ENCODE measurements around the gene TXNDC5.

DNA sequence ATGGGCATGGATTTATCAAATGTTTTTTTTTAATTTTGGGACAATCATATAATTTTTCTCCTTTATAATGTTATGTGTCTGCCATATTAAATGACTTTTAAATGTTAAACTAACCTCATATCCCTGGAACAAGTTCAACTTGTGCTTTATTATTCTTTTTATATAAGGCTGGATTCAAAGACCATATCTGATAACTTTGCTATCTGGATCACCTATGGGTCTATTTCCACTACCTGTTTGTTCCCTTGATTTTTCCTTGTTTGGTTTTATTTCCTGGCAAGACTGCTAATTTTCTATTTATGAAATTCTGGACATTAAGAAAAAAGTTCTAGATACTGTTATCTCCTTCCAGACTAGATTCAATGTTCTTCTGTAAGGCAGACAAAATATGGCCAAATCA lies 58.8 kb downstream of the TXNDC5 start:
- TF ChIP-seq CTCF (IDR thresholded peaks at IDR 0.05) (no peak), POLR2AphosphoS5 (IDR thresholded peaks at IDR 0.05) (no peak), POLR2A (IDR thresholded peaks at IDR 0.05) (no peak)

All from transverse colon (tissue), 4 donors.